Glomerular visceral epithelial cell (primary cell): ENCODE results near the gene FGF14.
A peak's percentile ranks its signal among the peaks of the same experiment; 100 is the strongest.
"Not testable (repeated sequence)": the region's sequence is repeated elsewhere in the genome, so short reads cannot be mapped to it uniquely, and the experiment has no call there.

Experiments
- DNase-seq: peaks from one replicate; pipeline ENCODE4 v3.0.0-alpha.2; 2016; ENCODE audit errors: extremely low spot score

FGF14 gene

DNA sequence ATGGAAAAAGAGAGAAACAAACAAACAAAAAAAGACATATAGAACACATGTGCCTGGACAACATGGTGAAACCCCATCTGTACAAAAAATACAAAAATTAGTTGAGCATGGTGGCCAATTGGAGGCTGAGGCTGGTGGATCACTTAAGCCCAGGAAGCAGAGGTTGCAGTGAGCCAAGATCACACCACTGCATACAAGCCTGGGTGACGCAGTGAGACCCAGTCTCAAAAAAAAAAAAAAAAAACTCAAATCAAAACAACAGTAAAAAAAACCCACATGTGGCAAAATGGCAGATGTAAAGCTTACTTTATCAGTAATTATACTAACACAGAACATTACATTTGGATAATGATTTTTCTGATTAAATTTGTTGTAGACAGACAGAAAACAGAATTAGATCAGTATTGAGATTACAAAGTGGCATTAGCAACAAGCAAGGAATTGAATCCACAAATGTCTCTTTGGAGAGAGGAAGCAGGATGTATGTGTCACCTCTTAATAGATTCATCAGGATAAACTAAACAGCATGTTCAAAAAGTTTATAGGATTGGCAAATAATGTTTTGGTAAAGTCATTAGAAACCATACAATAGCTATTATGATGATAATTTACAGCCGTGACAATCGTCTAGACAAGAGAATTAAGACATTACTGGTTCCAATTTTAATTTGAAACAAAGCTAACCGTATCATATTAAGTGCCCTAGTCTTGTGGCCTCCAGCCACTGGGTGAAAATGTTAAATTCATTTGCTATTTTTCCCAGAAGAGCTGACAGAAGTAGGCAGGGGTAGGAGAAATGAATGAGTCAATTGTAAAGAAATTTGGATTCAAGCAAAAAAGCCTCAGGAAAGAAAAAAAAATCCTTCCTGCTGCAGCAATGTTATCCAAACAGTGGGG lies 206.0 kb downstream of the FGF14 start:
- DNase-seq: no peak

DNA sequence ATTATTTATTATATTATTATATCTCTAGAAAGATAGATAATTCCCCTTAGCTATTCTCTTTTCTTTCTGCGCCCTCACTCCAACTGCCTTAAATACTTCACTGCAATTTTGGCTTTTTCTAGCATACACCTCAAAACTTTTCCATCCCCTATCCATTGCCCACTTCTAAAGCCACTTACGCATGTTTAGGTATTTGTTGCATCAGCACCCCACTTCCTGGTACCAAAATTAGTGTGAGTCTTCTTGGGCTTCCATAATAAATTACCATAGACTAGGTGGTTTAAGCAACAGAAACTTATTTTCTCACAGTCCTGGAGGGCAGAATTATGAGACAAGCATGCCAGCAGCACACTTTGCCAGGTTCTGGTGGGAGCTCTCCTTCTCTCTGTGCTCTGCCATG lies 209.0 kb downstream of the FGF14 start:
- DNase-seq: no peak

GRCh38 chr13:102191951-102192502 lies 209.8 kb downstream of the FGF14 start:
- no peak for DNase-seq

- no peak for DNase-seq
These were observed 210.9 kb downstream of the FGF14 start for GRCh38 chr13:102190930-102191329.

DNA sequence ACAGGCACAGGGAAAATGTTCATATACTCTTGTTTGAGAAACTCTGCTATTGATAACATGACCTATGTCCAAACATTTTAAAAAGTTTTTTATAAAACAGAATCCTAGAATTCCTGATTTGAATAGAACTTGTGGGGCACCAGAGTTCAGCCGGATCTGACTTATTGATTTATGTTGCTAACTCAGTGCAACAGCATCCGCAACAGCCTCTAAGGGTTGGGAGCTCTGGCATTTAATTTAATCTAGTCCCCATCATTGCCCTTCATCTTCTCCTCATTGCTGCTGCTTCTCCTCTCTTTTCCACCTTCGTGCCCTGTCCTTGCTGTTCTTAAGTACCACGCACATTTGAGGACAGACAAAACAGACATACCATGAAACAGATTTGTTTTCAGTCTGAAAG lies 214.5 kb downstream of the FGF14 start:
- no peak for DNase-seq

DNA sequence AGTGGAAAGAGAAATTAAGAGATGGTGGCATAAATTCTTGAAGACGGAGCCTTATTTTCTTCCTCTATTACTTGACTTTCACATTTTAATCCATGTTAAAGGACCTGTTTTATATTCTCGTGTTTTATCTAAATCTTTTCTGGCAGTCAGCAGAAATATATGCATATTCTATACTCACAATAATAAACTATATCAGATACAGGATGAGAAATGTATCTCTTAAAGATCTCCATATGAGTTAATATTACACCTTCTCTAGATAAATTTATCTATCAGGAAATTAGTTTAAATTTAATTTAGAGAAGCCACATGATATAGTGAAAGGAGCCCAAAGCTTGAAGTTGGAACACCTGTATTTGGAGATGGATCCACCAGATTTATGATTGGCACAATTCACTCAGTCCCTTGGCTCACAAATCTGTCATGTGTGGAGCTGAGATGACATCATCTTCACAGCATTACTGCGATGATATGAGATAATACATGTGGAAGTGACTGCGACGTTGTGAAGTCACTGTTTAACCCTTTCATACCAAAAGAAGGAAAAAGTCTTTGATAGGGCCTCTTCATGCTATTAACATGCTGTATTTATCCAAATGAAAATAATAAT lies 216.4 kb downstream of the FGF14 start:
- no peak for DNase-seq

DNA sequence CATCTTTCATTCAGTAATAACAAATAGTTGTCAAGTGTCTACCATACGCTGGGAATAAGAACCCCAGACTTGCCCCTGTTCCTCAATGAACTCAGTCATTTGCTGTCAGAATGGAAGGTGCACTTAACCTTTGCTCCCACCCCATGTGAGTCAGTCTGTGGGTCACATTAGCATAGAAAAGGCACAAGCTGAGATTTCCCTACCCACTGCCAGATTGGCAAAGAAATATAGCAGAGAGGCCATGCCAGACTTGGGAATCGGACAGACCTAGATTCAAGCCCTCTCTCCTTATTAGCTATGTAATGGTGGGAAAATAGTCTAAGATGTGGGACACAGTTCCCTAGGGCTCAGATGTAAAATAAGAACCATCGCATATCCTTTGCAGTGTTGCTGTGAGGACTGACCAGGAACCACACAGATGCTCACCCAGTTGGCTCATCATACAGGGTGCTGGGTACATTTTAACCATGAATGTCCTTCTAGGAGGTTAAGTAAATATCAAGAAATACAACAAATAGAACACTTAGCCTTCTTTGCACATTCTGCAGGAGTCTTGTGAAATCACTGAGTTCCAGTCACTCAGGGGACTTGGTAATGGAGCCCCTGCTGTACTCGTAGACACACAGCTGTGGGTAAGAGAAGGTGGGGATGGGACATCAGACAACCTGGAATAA lies 218.2 kb downstream of the FGF14 start:
- DNase-seq: no peak

DNA sequence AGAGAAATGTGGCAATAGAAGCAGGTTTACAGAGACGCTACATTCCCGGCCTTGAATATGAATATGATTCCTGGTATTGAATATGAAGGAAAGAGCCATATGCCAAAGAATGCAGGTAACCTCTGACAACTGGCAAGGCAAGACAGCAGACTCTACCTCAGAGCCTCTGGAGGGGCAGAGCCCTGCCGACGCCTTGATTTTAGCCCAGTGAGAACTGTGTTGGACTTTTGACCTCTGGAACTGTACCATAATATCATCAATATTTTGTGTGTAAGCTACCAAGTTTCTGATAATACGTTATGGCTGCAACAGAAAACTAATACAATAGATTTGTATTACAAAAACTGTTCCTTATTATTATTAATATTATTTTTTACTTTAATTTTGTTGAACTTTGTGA lies 219.7 kb downstream of the FGF14 start:
- no peak for DNase-seq

GRCh38 chr13:102177431-102177830 lies 224.4 kb downstream of the FGF14 start:
- no peak for DNase-seq

DNA sequence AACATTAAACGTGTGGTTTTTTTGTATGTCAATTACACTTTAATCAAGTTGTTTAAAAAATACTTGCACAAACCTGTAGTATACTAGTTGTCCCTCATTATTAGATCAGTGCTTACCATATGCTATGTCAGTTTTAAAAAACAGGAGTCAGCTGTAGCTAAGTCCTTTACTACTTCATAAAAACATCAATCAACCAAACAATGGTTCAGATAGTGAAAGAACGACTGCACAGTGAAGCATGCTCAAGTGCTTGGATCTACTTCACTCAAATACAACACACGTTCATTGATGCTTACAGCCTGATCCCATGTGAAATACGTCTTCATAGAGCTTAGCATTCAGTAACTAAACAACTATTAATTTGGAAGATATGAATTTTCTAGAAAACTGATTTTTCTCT lies 225.0 kb downstream of the FGF14 start:
- DNase-seq: no peak

DNA sequence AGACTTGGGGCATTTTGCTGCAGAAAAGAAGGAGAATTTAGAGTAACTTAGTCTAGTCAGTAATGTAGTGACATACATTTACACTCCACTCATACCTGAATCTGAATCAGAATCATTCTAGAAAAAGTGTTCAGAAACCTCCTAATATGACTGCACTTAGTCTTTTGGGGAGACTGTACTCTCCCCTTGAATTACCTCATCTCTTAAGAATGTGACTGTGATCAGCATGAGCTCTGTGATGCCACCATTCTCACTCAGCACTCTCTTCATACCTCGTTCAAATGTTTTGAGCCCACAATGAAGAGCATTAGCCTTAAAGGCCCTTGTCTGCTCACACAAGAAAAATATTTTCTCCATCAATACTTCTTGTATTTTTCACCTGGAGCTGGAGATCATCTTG lies 229.4 kb downstream of the FGF14 start:
- no peak for DNase-seq

- no peak for DNase-seq
These were observed 231.5 kb downstream of the FGF14 start for GRCh38 chr13:102170305-102170704.

- no peak for DNase-seq
These were observed 232.3 kb downstream of the FGF14 start for GRCh38 chr13:102169471-102170015.

DNA sequence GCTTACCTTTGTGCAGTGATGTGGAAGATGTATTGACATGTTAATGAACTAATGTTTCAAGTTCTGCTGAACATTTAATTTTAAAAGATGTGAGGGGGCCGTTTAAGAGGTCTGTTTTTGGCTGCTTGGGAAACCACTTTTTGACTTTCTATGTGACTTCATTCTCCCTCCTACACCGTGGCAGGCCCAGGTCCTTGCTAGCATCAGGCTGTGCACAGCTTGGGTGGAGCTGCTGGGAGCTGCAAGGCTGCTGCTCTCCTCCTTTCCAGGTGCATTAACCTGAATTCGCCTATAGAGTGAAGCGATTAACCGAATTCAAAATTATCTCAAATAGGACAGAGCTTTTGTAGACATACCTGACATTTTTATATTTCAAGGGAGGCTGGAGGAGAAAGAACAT lies 249.1 kb downstream of the FGF14 start:
- DNase-seq: no peak

DNA sequence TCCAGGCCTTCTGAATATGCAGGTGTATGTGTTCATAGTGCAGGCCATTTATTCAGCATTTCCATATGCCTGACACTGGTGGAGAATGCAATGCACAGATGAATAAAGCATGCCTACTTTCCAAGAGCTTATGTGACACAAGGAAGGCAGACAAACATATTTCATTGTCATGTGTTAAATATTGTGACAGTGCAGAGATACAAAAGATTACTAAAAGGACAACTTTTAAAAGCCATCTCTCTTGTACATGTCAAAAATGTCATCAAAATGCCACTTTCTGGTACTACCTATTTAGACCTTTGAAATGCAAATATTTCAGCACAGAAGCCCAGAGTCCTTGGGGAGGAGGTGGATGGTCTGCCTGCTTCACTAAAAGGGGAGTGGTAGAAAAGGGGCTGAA lies 254.5 kb downstream of the FGF14 start:
- no peak for DNase-seq

DNA sequence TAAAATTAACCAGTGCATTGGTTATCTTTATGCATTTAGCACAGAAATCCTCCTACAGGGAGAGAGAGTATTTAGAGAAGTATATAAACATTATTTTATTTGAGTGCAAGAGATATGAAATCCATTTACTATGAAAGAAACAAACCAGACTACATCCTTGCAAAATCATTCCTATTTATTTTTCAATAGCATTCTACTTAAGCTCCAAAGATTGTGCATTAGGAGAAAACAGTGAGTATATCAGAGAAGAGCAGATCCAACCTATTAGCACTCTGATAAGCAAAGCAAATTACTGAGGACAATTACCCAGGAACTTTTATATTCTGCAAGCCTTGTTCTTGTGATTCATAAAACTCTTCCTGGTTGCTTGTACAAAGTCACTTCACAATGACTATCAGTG lies 256.1 kb downstream of the FGF14 start:
- DNase-seq: no peak

GRCh38 chr13:102142473-102142826 lies 259.4 kb downstream of the FGF14 start:
- DNase-seq: no peak

DNA sequence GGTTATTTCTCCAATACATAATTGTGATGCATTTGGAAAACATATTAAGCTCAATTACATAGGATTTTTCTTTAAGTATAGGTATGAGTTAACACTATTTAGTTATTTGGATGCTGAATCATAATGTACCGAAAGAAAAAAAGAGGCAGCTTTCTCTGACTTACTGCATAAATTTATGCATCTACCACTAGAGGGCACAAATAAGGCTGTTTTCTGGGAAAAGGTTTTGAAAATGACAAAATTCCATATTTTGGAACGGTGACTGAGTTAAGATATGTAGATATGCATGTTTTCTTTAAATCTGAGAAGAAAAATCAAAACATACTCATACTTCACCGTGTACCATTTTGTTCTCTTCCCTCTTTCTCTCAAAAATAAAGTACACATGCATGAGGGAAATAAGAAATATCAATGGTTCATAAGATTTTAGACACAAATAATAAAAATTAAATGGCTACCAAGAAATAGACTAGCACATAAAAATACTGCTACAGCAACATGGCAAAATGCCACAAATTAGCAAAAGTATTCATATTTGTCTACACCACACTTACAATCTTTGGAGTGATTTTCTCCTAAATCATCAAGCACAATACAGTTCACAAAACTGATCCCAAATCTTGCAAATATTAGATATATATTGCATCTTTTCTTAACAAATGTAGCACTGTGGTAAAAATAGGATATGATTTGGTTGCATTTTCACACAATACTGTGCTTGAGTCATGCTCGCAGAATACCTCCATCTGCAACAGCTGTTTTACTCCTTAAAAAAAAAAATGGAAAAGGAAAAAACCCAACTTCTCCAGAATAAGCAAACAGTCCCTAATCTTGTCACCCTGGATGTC lies 260.0 kb downstream of the FGF14 start:
- DNase-seq: peak; percentile 1

GRCh38 chr13:102139626-102140025 lies 262.2 kb downstream of the FGF14 start:
- no peak for DNase-seq

DNA sequence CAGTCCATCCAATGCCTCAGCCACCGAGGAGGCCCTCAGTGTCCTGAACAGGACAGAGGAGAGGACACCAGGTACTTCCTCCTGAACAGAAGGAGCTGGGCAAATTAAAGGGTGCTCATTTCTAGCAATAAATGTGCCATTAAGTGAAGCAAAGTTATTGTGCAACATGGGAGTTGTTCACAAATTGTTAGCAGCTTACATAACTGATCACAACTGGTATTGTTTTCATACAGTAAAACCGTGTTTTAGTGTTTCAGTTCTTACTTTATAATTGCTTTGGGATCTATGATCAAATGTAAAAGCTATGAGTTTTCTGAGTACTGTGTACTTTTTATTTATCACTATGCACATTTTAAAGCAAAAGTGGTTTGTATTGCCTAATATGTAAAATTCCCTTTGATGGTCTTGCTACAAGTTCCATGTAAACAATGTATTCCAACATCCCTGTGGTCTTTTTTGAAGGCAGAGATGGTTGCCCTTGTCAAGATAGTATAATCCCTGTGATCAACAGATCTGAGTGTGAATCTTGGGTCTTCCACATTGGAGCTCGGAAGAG lies 263.1 kb downstream of the FGF14 start:
- no peak for DNase-seq

GRCh38 chr13:102137904-102138303 lies 263.9 kb downstream of the FGF14 start:
- not testable (repeated sequence) for DNase-seq
